Measurements from ENCODE around the gene CCNY.
"Not testable (repeated sequence)": the region's sequence is repeated elsewhere in the genome, so short reads cannot be mapped to it uniquely, and the experiment has no call there.

CCNY gene

GRCh38 chr10:35397953-35398352, 61.6 kb downstream of the CCNY start:
- Histone ChIP-seq H3K4me3 (no peak overlapping the region), H3K27ac (peak overlapping the region in 1 of 2 donors; percentile 25)
- no peak for TF ChIP-seq CTCF (IDR thresholded peaks at IDR 0.05)
- DNase-seq (ENCODE audit: low spot score) = no peak

GRCh38 chr10:35398355-35398754, 62.0 kb downstream of the CCNY start:
- Histone ChIP-seq H3K4me3 (no peak overlapping the region), H3K27ac (peak overlapping the region in 1 of 2 donors; percentile 68)
- no peak for TF ChIP-seq CTCF (IDR thresholded peaks at IDR 0.05)
- no peak for DNase-seq (ENCODE audit: low spot score)

- no peak for DNase-seq (ENCODE audit: low spot score)
- H3K27ac ChIP-seq = peak overlapping the region in 1 of 2 donors; percentile 68
- no peak for TF ChIP-seq CTCF (IDR thresholded peaks at IDR 0.05)
- no peak overlapping the region for H3K4me3 ChIP-seq
Observed at GRCh38 chr10:35398908-35399307, 62.6 kb downstream of the CCNY start.

- H3K4me3 ChIP-seq = no peak overlapping the region
- peak overlapping the region in 1 of 2 donors; percentile 68 for H3K27ac ChIP-seq
- TF ChIP-seq CTCF (IDR thresholded peaks at IDR 0.05) = no peak
- DNase-seq (ENCODE audit: low spot score) = no peak
Observed at GRCh38 chr10:35399414-35400009, 63.2 kb downstream of the CCNY start.

GRCh38 chr10:35400595-35401268, 64.4 kb downstream of the CCNY start:
- peak overlapping the region; percentile 59 to 68 for H3K27ac ChIP-seq

GRCh38 chr10:35403491-35403890, 67.2 kb downstream of the CCNY start:
- H3K4me3 ChIP-seq; DNase-seq (ENCODE audit: low spot score): not testable (repeated sequence)
- peak overlapping the region in 1 of 2 donors; percentile 59 for H3K27ac ChIP-seq

More at GRCh38 chr10:35400595-35401268, 64.4 kb downstream of the CCNY start:
- DNase-seq (ENCODE audit: low spot score) = no peak
- peak overlapping the region; percentile 37 for H3K4me3 ChIP-seq
- TF ChIP-seq CTCF (IDR thresholded peaks at IDR 0.05) = no peak

- DNase-seq (ENCODE audit: low spot score); H3K4me3 ChIP-seq: not testable (repeated sequence)
- peak overlapping the region in 1 of 2 donors; percentile 59 for H3K27ac ChIP-seq
Observed at GRCh38 chr10:35404077-35404476, 67.8 kb downstream of the CCNY start.

- DNase-seq (ENCODE audit: low spot score); H3K27ac ChIP-seq; H3K4me3 ChIP-seq: not testable (repeated sequence)
Observed at GRCh38 chr10:35406003-35406630, 69.8 kb downstream of the CCNY start.

GRCh38 chr10:35407696-35408095, 71.4 kb downstream of the CCNY start:
- DNase-seq (ENCODE audit: low spot score); H3K27ac ChIP-seq; H3K4me3 ChIP-seq: not testable (repeated sequence)
